HuH-7 (cell line): Measurements from ENCODE around the gene COL13A1.

Experiments
- DNase-seq: peaks from one replicate; pipeline ENCODE4 v3.0.0; 2011; ENCODE audit warnings: low spot score

The COL13A1 gene

DNA sequence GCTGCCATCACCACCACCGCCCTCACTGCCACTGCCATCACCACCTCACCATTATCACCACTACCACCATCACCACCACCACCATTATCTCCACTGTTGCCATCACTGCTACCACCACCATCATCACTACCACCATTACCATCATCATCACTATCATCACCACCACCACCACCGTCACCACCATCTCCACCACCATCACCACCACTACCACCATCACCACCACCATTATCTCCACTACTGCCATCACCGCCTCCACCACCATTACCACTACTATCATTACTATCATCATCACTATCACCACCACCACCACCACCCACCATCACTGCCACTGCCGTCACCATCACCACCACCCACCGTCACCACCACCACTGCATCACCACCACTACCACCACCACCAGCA is 9.9 kb upstream of the COL13A1 start:
- DNase-seq: no peak

DNA sequence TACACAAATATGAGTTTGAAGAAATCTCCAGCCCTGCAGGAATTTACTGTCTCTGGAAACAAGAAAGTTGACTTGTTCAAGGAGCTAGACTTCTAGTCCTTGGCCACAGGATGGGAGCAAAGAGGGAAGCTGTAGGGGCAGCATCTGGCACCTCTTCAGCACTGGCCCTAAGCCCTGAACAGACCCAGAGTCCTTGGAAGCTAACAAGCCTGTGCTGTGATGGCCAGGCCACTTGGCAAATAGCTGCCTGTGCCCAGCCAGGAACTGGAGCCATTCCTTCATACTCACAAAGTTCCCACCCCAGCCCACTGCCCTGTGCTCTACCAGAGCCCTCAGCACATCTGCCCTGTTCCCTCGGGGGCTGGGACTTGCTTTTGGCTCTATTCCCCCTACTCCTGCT is 9.4 kb upstream of the COL13A1 start:
- DNase-seq: no peak

DNA sequence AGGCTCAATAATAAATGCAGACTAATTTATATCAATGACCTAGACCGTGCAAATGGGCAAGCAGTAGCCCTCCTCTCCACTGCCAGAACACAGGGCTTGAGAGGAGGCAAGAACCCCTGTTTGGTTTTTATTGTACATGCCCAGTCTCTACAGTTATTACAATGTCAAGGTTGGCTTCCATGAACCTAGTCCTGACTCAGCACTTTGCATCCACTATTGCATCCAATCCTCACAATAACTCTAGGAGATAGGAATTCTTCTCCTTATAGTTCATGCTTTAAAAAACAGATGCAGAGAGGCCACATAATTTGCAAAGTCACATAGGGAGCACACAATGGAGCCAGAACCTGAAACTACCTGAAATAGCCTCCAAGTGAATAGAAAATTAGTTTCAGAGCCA is 7.0 kb upstream of the COL13A1 start:
- no peak for DNase-seq

GRCh38 chr10:69795242-69795934 is 6.3 kb upstream of the COL13A1 start:
- no peak for DNase-seq

GRCh38 chr10:69797959-69798358 is 3.7 kb upstream of the COL13A1 start:
- DNase-seq: no peak

DNA sequence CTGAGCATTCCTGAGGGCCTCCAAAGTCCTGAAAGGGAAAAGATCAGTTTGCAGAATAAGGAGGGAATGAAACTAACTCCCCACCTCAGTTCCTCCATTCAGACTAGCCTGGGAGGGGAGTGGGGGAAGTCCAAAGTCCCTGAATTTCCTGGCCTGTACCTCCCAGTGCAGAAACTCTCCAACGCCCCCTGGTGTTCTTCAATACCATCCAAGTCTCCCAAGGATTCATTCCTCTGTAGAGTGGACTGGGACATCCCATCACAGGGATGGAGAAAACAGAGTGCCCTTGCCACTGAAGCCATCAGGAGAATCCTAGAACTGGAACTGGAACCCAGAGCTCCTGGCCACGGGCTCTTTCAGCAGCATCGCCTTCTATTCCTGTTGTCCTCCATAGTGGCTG is 1.6 kb upstream of the COL13A1 start:
- peak; percentile 70 for DNase-seq

- DNase-seq: no peak
These were observed 1.0 kb upstream of the COL13A1 start for GRCh38 chr10:69800665-69801064.

DNA sequence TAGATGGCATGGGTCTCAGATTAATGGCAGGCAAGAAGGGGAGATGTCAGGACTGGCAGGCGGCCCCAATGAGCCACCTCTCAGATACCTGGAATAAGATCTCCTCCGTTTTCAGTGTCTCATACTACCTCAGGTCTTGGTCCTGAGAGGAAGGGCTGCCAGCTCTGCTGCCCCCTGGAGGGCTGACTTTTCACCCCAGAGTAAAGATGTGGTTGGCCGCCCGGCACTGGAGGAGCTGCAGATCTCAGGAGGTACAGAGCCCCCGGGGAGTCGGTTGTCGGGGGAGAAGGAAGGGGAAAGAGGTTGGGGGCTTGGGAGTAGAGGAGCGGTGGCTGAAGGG is 642 bp upstream of the COL13A1 start:
- DNase-seq: peak; percentile 56

- no peak for DNase-seq
These were observed 887 bp downstream of the COL13A1 start for GRCh38 chr10:69802424-69803161.

- no peak for DNase-seq
These were observed 2.1 kb downstream of the COL13A1 start for GRCh38 chr10:69803809-69804208.

- no peak for DNase-seq
These were observed 3.1 kb downstream of the COL13A1 start for GRCh38 chr10:69804775-69805174.

DNA sequence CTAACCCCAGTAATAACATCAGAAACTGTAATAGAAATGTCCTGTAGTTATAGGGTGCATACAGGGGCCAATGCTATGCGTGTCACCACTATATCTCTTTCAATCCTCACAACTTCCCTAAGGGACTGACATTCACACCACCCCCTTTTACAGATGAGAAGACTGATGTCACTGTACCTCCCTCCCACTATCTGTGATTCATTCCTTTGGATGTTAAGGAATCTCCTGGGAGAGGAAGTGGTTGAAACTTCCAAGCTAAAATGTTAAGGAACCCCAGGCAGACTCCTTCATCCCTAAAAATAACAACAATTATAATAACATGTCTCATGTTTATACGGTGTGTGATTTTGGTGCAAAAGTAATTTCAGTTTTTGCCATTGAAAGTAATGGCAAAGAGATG is 5.4 kb downstream of the COL13A1 start:
- no peak for DNase-seq

GRCh38 chr10:69807696-69808095 is 6.0 kb downstream of the COL13A1 start:
- no peak for DNase-seq

DNA sequence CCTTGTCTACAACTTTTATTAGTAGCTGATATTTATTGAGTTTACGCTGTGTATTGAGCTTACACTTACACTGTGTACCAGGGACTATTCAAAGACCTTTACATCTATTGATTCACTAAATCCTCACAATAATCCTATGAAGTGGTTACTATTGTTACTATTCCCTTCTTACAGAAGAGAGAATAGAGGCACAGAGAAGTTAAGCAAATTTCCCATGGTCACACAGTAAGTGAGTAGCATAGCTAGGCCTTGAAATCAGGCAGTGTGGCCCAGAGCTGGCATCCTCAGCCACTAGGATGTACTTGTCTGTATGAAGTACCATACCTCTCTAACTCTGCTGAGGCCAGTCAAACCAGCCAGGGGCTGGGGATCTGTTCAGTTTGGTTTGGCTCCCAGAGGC is 7.6 kb downstream of the COL13A1 start:
- DNase-seq: no peak

- DNase-seq: no peak
These were observed 8.4 kb downstream of the COL13A1 start for GRCh38 chr10:69810097-69810496.

- no peak for DNase-seq
These were observed 9.1 kb downstream of the COL13A1 start for GRCh38 chr10:69810675-69811397.

GRCh38 chr10:69813632-69814031 is 11.9 kb downstream of the COL13A1 start:
- DNase-seq: no peak

DNA sequence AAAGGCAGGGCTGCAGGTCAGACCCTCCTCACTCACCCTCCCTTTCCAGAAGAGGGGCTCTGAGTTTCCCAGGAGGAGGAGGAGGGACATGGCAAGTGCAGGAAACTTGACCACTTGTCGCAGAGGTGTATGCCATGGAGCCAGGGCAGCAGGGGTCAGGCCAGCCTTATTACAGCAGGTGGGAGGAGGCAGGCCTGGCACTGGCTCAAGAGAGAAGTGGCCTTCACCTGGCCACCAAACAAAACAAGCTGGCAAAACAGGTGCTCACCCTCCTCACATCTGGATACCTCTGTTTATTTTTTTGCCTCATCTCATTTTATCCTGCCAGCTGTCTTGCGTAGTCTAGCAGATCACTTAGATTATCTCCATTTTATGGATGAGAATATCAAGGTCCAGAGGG is 12.5 kb downstream of the COL13A1 start:
- DNase-seq: no peak

GRCh38 chr10:69815104-69815503 is 13.4 kb downstream of the COL13A1 start:
- no peak for DNase-seq

- DNase-seq: no peak
These were observed 14.8 kb downstream of the COL13A1 start for GRCh38 chr10:69816521-69816920.

- no peak for DNase-seq
These were observed 15.4 kb downstream of the COL13A1 start for GRCh38 chr10:69817078-69817581.

- no peak for DNase-seq
These were observed 17.1 kb downstream of the COL13A1 start for GRCh38 chr10:69818676-69819239.
